Caco-2 (cell line): ENCODE measurements around the gene CAMK2D. TPM values are rescaled to one million over a fixed set of nuclear protein-coding genes. Genes with fewer than 3 reads are reported as not detected.

Experiments
- BruUV-seq: library from RNA; stranded (reverse); fragments of 400-500 nt; replicated peaks from 2 replicates; lab custom pipeline; 2021; lab: Mats Ljungman, UMichigan
- CTCF ChIA-PET: fragments of 300-600 bp; sonication (Branson Sonifier 250); formaldehyde crosslinking; loops from one replicate; lab custom pipeline; 2022; ENCODE audit warnings: antibody characterized with exemption; lab: Charles Lee
- POLR2A ChIA-PET: fragments of 300-600 bp; sonication (Branson Sonifier 250); formaldehyde crosslinking; loops from one replicate; lab custom pipeline; 2022; ENCODE audit warnings: antibody characterized with exemption; lab: Charles Lee
- DNase-seq, 2 experiments: peaks; one replicate each; pipeline versions ENCODE4 v3.0.0 to v3.0.0-alpha.2; 2020 to 2022
- H3K27me3 ChIP-seq: replicated peaks from 2 replicates; pipeline ENCODE4 v1.6.0; 2011; ENCODE audit warnings: low read length; ENCODE audit not compliant: control insufficient read depth, insufficient read depth
- H3K36me3 ChIP-seq: 2 replicates; pipeline ENCODE4 v1.5.1; 2011; ENCODE audit warnings: low read length; ENCODE audit not compliant: control insufficient read depth, insufficient read depth
- H3K4me1 ChIP-seq: fragments of 250-450 bp; sonication (Bioruptor Pico); 2 replicates; pipeline ENCODE4 v1.5.1; 2020; ENCODE audit warnings: mild to moderate bottlenecking
- H3K4me3 ChIP-seq: 2 replicates; pipeline ENCODE4 v1.5.1; 2011; ENCODE audit warnings: low read depth, mild to moderate bottlenecking, control low read depth, low read length
- H3K9me3 ChIP-seq: fragments of 250-450 bp; sonication (Bioruptor Pico); 2 replicates; pipeline ENCODE4 v1.5.1; 2020; ENCODE audit warnings: mild to moderate bottlenecking, moderate library complexity
- H3K27ac Mint-ChIP-seq: one replicate; pipeline ENCODE4 v1.8.0; 2022; ENCODE audit warnings: mixed read lengths; ENCODE audit not compliant: unreplicated experiment
- H3K27me3 Mint-ChIP-seq: one replicate; pipeline ENCODE4 v1.8.0; 2022; ENCODE audit warnings: mixed read lengths; ENCODE audit not compliant: insufficient read depth, unreplicated experiment
- H3K36me3 Mint-ChIP-seq: one replicate; pipeline ENCODE4 v1.8.0; 2022; ENCODE audit warnings: mild to moderate bottlenecking, mixed read lengths; ENCODE audit not compliant: insufficient read depth, unreplicated experiment
- H3K4me1 Mint-ChIP-seq: one replicate; pipeline ENCODE4 v1.8.0; 2022; ENCODE audit warnings: low read depth, mixed read lengths; ENCODE audit not compliant: unreplicated experiment
- H3K4me3 Mint-ChIP-seq: one replicate; pipeline ENCODE4 v1.8.0; 2022; ENCODE audit warnings: mild to moderate bottlenecking, moderate library complexity, mixed read lengths; ENCODE audit not compliant: unreplicated experiment
- H3K9me3 Mint-ChIP-seq: one replicate; pipeline ENCODE4 v1.8.0; 2022; ENCODE audit warnings: mixed read lengths; ENCODE audit not compliant: unreplicated experiment
- CTCF ChIP-seq, 2 experiments: fragments of 200-600 bp in 1 of 2; IDR thresholded peaks; 1 replicate in 1 of 2; 2 replicates in 1 of 2; pipeline versions ENCODE4 v1.5.1 to v1.8.0; 2011 to 2022; ENCODE audit warnings: antibody characterized with exemption in 1 of 2, control low read depth in 1 of 2, inconsistent platforms in 1 of 2, low read depth in 1 of 2, low read length in 1 of 2, mild to moderate bottlenecking in 1 of 2, moderate library complexity in 1 of 2; ENCODE audit not compliant: insufficient read depth in 1 of 2, severe bottlenecking in 1 of 2, unreplicated experiment in 1 of 2
- intact Hi-C: fragments of 100-400 bp; cut with micrococcal nuclease; formaldehyde crosslinking; loops from one replicate; pipeline ENCODE4 v1.10.0; 2022; ENCODE audit not compliant: unreplicated experiment
- total RNA-seq: library from RNA; stranded (reverse); gene quantifications from 2 replicates; pipeline ENCODE4 v1.2.3, GENCODE V29; 2022

CAMK2D gene
- total RNA-seq, 1 experiment from 2014 or later, result 65.6 TPM

GRCh38 chr4:113657586-113658233 is 103.8 kb downstream of the CAMK2D start:
- Mint-ChIP-seq H3K9me3 (no peaks in the 10 kb centered on the region), H3K4me3 (no peak overlapping the region), H3K27ac (no peak overlapping the region), H3K4me1 (peaks cover 34% of the 10 kb centered on the region), H3K27me3 (no peaks in the 10 kb centered on the region), H3K36me3 (peaks cover 8% of the 10 kb centered on the region)
- no peak for DNase-seq
- Histone ChIP-seq H3K4me3 (no peak overlapping the region), H3K36me3 (no peaks in the 10 kb centered on the region), H3K27me3 (no peaks in the 10 kb centered on the region), H3K4me1 (peaks cover 46% of the 10 kb centered on the region), H3K9me3 (no peaks in the 10 kb centered on the region)
- intact Hi-C loops, result no loop called here
- ChIA-PET POLR2A (no interaction called here), CTCF (no interaction called here)
- TF ChIP-seq CTCF (IDR thresholded peaks at IDR 0.05; ENCODE audit: insufficient read depth in 1 of 2, low read depth in 1 of 2, low read length in 1 of 2, severe bottlenecking in 1 of 2, unreplicated experiment in 1 of 2), result no peak
- BruUV-seq, result no TSS peak

GRCh38 chr4:113653871-113654270 is 107.7 kb downstream of the CAMK2D start:
- peaks cover 34% of the 10 kb centered on the region for H3K4me1 ChIP-seq
- Mint-ChIP-seq H3K27ac (no peak overlapping the region), H3K9me3 (no peaks in the 10 kb centered on the region), H3K4me3 (no peak overlapping the region), H3K36me3 (peaks cover 10% of the 10 kb centered on the region), H3K27me3 (no peaks in the 10 kb centered on the region), H3K4me1 (peaks cover 42% of the 10 kb centered on the region)
- no TSS peak for BruUV-seq
- no peak overlapping the region for H3K4me3 ChIP-seq
- H3K27me3 ChIP-seq, result no peaks in the 10 kb centered on the region
- DNase-seq, result no peak
- no peaks in the 10 kb centered on the region for H3K36me3 ChIP-seq
- intact Hi-C loops, result no loop called here
- CTCF ChIA-PET, result no interaction called here
- TF ChIP-seq CTCF (IDR thresholded peaks at IDR 0.05; ENCODE audit: insufficient read depth in 1 of 2, low read depth in 1 of 2, low read length in 1 of 2, severe bottlenecking in 1 of 2, unreplicated experiment in 1 of 2), result no peak
- POLR2A ChIA-PET, result no interaction called here
- no peaks in the 10 kb centered on the region for H3K9me3 ChIP-seq

GRCh38 chr4:113646442-113646822 is 115.1 kb downstream of the CAMK2D start:
- DNase-seq, result peak; percentile 42 to 56
- intact Hi-C loops, result loop anchor here (1.0 to 10.0 kb wide), 3 partner anchors 37 to 116 kb away; no protein-coding TSS in a partner anchor
- Mint-ChIP-seq H3K4me3 (peak overlapping the region; percentile 54), H3K36me3 (peaks cover 13% of the 10 kb centered on the region), H3K4me1 (peaks cover 48% of the 10 kb centered on the region), H3K9me3 (no peaks in the 10 kb centered on the region), H3K27ac (peak overlapping the region; percentile 92), H3K27me3 (no peaks in the 10 kb centered on the region)
- Histone ChIP-seq H3K36me3 (no peaks in the 10 kb centered on the region), H3K4me3 (no peak overlapping the region), H3K9me3 (no peaks in the 10 kb centered on the region), H3K27me3 (no peaks in the 10 kb centered on the region), H3K4me1 (peaks cover 65% of the 10 kb centered on the region)
- POLR2A ChIA-PET, result interaction anchor here (0.6 kb wide), 1 partner anchor 114 kb away, joined by 3 read pairs; no protein-coding TSS in a partner anchor
- CTCF ChIA-PET, result no interaction called here
- no peak for TF ChIP-seq CTCF (IDR thresholded peaks at IDR 0.05; ENCODE audit: insufficient read depth in 1 of 2, low read depth in 1 of 2, low read length in 1 of 2, severe bottlenecking in 1 of 2, unreplicated experiment in 1 of 2)
- no TSS peak for BruUV-seq
